HG03139 (cell line): Measurements from ENCODE around the gene TMEM259.

Experiments used
- ATAC-seq: cut with Tn5 transposase; IDR thresholded peaks from one replicate; pipeline ENCODE4 v1.9.1; 2021; ENCODE audit not compliant: unreplicated experiment

Gene TMEM259

GRCh38 chr19:964116-964520 is 56.8 kb downstream of the TMEM259 start:
- no peak for ATAC-seq

- no peak for ATAC-seq
Observed at GRCh38 chr19:963486-963951, 57.4 kb downstream of the TMEM259 start.

GRCh38 chr19:962683-963400 is 58.1 kb downstream of the TMEM259 start:
- no peak for ATAC-seq

- no peak for ATAC-seq
Observed at GRCh38 chr19:961866-962620, 58.9 kb downstream of the TMEM259 start.

GRCh38 chr19:960601-960938 is 60.4 kb downstream of the TMEM259 start:
- no peak for ATAC-seq

- no peak for ATAC-seq
Observed at GRCh38 chr19:960020-960419, 60.9 kb downstream of the TMEM259 start.
